Measurements from ENCODE around the gene FAAP100.

Gene FAAP100

GRCh38 chr17:81503619-81504018 lies 48.5 kb downstream of the FAAP100 start:
- ChIA-PET CTCF (no interaction called here), POLR2A (no interaction called here)
- DNase-seq (ENCODE audit: extremely low spot score) = no peak
- TF ChIP-seq FOXA1 (IDR thresholded peaks at IDR 0.05) = no peak
- no peak for TF ChIP-seq TARDBP (IDR thresholded peaks at IDR 0.05)
- TF ChIP-seq FOXK2 (IDR thresholded peaks at IDR 0.05) = no peak
- TF ChIP-seq BHLHE40 (IDR thresholded peaks at IDR 0.05; ENCODE audit: borderline replicate concordance) = no peak
- no peak for TF ChIP-seq SP1 (IDR thresholded peaks at IDR 0.05)
- no peak for TF ChIP-seq LEF1 (IDR thresholded peaks at IDR 0.05; ENCODE audit: borderline replicate concordance)
- no peak for TF ChIP-seq ZNF384 (IDR thresholded peaks at IDR 0.05)
- TF ChIP-seq PKNOX1 (IDR thresholded peaks at IDR 0.05) = no peak
- TF ChIP-seq CTBP1 (IDR thresholded peaks at IDR 0.05; ENCODE audit: borderline replicate concordance) = no peak
- no peak for TF ChIP-seq NFRKB (IDR thresholded peaks at IDR 0.05)
- TF ChIP-seq FOXM1 (IDR thresholded peaks at IDR 0.05; ENCODE audit: borderline replicate concordance) = no peak
- TF ChIP-seq HDGF (IDR thresholded peaks at IDR 0.05; ENCODE audit: borderline replicate concordance) = no peak
- TF ChIP-seq L3MBTL2 (conservative IDR thresholded peaks at IDR 0.05) = no peak
- TF ChIP-seq ELF4 (IDR thresholded peaks at IDR 0.05) = no peak
- TF ChIP-seq SUZ12 (IDR thresholded peaks at IDR 0.05) = no peak

GRCh38 chr17:81502471-81503017 lies 49.6 kb downstream of the FAAP100 start:
- TF ChIP-seq BHLHE40 (IDR thresholded peaks at IDR 0.05; ENCODE audit: borderline replicate concordance) = no peak
- TF ChIP-seq ZNF384 (IDR thresholded peaks at IDR 0.05) = no peak
- no peak for TF ChIP-seq NFRKB (IDR thresholded peaks at IDR 0.05)
- no peak for TF ChIP-seq CTBP1 (IDR thresholded peaks at IDR 0.05; ENCODE audit: borderline replicate concordance)
- no peak for TF ChIP-seq LEF1 (IDR thresholded peaks at IDR 0.05; ENCODE audit: borderline replicate concordance)
- TF ChIP-seq TARDBP (IDR thresholded peaks at IDR 0.05) = no peak
- TF ChIP-seq HDGF (IDR thresholded peaks at IDR 0.05; ENCODE audit: borderline replicate concordance) = no peak
- no peak for TF ChIP-seq SP1 (IDR thresholded peaks at IDR 0.05)
- no peak for TF ChIP-seq ARNT (IDR thresholded peaks at IDR 0.05)
- CTCF ChIA-PET = no interaction called here
- POLR2A ChIA-PET = no interaction called here
- no peak for DNase-seq (ENCODE audit: extremely low spot score)

- POLR2A ChIA-PET = interaction anchor here (1.1 to 2.2 kb wide), 5 partner anchors 9 to 15 kb away, joined by 3 to 10 read pairs (median 6); partner anchors contain the start of gene ACTG1
- no peak for TF ChIP-seq ARNT (IDR thresholded peaks at IDR 0.05)
- TF ChIP-seq FOXA1 (IDR thresholded peaks at IDR 0.05) = no peak
- CTCF ChIA-PET = interaction anchor here (0.6 to 1.1 kb wide), 2 partner anchors 15 to 211 kb away, joined by 3 to 7 read pairs; no protein-coding TSS in a partner anchor
- DNase-seq (ENCODE audit: extremely low spot score) = no peak
Observed at GRCh38 chr17:81500047-81500446, 52.1 kb downstream of the FAAP100 start.

GRCh38 chr17:81499601-81499970 lies 52.6 kb downstream of the FAAP100 start:
- POLR2A ChIA-PET = interaction anchor here (1.1 to 2.2 kb wide), 6 partner anchors 9 to 16 kb away, joined by 3 to 10 read pairs (median 5); partner anchors contain the start of gene ACTG1
- TF ChIP-seq ELF4 (IDR thresholded peaks at IDR 0.05) (no peak), PKNOX1 (IDR thresholded peaks at IDR 0.05) (no peak), SP1 (IDR thresholded peaks at IDR 0.05) (no peak), NFRKB (IDR thresholded peaks at IDR 0.05) (no peak), SUZ12 (IDR thresholded peaks at IDR 0.05) (no peak), L3MBTL2 (conservative IDR thresholded peaks at IDR 0.05) (no peak), FOXA1 (IDR thresholded peaks at IDR 0.05) (no peak), ARNT (IDR thresholded peaks at IDR 0.05) (no peak), FOXK2 (IDR thresholded peaks at IDR 0.05) (no peak), ZNF384 (IDR thresholded peaks at IDR 0.05) (no peak), HDGF (IDR thresholded peaks at IDR 0.05; ENCODE audit: borderline replicate concordance) (no peak), BHLHE40 (IDR thresholded peaks at IDR 0.05; ENCODE audit: borderline replicate concordance) (no peak), TARDBP (IDR thresholded peaks at IDR 0.05) (no peak)
- CTCF ChIA-PET = interaction anchor here (0.7 to 1.1 kb wide), 2 partner anchors 8 to 15 kb away, joined by 3 to 7 read pairs; no protein-coding TSS in a partner anchor
- no peak for DNase-seq (ENCODE audit: extremely low spot score)

- ChIA-PET POLR2A (interaction anchor here (1.1 to 2.2 kb wide), 3 partner anchors 8 to 12 kb away, joined by 3 to 10 read pairs (median 5); no protein-coding TSS in a partner anchor), CTCF (interaction anchor here (0.7 to 1.1 kb wide), 2 partner anchors 9 to 14 kb away, joined by 3 to 7 read pairs; no protein-coding TSS in a partner anchor)
- TF ChIP-seq PKNOX1 (IDR thresholded peaks at IDR 0.05) = no peak
- no peak for TF ChIP-seq HDGF (IDR thresholded peaks at IDR 0.05; ENCODE audit: borderline replicate concordance)
- TF ChIP-seq NFRKB (IDR thresholded peaks at IDR 0.05) = no peak
- no peak for TF ChIP-seq TARDBP (IDR thresholded peaks at IDR 0.05)
- no peak for TF ChIP-seq L3MBTL2 (conservative IDR thresholded peaks at IDR 0.05)
- TF ChIP-seq CTBP1 (IDR thresholded peaks at IDR 0.05; ENCODE audit: borderline replicate concordance) = no peak
- TF ChIP-seq LEF1 (IDR thresholded peaks at IDR 0.05; ENCODE audit: borderline replicate concordance) = no peak
- TF ChIP-seq ZNF384 (IDR thresholded peaks at IDR 0.05) = no peak
- TF ChIP-seq ARNT (IDR thresholded peaks at IDR 0.05) = no peak
- TF ChIP-seq BHLHE40 (IDR thresholded peaks at IDR 0.05; ENCODE audit: borderline replicate concordance) = no peak
- no peak for TF ChIP-seq SP1 (IDR thresholded peaks at IDR 0.05)
- no peak for TF ChIP-seq FOXM1 (IDR thresholded peaks at IDR 0.05; ENCODE audit: borderline replicate concordance)
- no peak for DNase-seq (ENCODE audit: extremely low spot score)
Observed at GRCh38 chr17:81498953-81499600, 53.1 kb downstream of the FAAP100 start.

All from HEK293T (cell line).